Hematopoietic multipotent progenitor cell (in vitro differentiated cells): ENCODE measurements around the gene SLC46A2. TPM values are rescaled to one million over a fixed set of nuclear protein-coding genes. Genes with fewer than 3 reads are reported as not detected.
A peak's percentile ranks its signal among the peaks of the same experiment; 100 is the strongest.

Experiments
- DNase-seq, 3 donors: peaks; one replicate each; pipeline ENCODE4 v3.0.0-alpha.2; 2011 to 2015; ENCODE audit warnings: low read depth in 2 of 3, low spot score in 2 of 3
- total RNA-seq: library from RNA; depleted of rRNA; stranded (reverse); fragments of >200 nt; gene quantifications from one replicate; pipeline ENCODE4 v1.2.3, GENCODE V29; 2012

The SLC46A2 gene
- total RNA-seq = under 0.01 TPM

DNA sequence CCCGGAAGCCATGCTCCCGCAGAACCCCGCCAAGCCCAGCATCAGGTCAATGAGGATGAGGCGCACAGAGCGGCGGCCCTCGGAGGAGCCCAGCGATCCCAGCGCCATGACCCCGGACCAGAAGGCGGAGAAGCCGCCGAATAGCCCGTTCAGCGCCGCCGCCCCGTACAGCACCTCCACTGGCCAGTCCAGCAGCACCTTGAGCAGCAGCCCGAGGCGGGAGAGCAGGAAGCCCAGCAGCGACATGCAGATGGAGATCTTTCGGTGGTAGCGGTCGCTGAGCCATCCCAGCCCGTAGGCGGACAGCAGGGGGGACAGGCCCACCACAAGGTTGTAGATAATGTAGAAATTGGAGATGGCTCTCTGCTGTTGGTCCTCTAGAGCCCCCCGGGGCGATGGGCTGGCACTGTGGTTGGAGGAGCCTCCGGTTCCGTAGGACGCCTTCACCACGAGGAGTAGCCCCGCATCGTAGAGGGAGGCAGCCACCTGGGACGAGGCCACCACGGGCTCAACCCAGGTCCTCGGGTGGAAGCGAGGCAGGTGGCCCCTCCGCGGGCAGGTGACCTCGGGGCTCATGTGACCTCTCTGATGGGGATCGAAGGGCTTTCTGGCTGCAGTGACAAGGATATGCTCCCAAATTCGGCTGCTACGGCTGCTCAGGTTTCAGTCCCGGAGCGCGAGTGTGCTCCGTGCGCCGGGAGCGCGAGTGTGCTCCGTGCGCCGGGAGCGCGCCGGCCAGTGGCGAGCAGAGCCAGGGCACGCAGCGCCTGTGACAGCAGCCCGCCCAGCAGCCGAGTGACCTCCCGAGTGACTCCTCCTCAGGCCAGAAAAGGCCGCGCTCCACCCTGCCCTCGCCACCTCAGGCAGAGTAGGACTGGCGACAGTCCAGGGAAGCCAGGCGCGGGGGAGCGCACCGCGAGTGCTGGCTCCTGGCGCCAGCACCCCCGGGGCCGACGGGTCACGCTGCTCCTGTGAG is at the start of gene SLC46A2:
Gene SLC46A2, minus strand, starts transcription at position 771 of the 976 bp plus-strand sequence. Its CDS starts 195 bp downstream, at position 576.
- no peak for DNase-seq

GRCh38 chr9:112939418-112939817 is 48.7 kb upstream of the SLC46A2 start:
- no peak for DNase-seq

DNA sequence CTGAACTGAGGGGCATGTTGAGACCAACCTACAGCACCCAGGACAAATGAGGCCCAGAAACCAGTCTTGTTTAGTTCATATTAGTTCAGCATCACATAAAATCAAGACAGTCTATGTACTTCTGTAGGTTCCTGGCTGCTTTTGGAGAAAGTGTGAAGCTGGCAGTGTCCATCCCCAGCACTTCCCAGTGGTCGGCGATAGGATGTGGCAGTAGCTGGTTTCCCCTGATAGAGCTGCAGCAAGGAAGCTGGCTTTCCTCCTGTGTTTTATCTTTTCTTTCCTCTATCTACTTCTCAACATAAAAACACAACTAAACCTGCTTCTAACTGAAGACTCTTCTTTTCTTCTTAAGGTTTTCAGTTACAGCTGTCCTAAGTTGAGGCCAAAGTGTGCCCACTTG is 43.0 kb upstream of the SLC46A2 start:
- DNase-seq = peak in 2 of 3 donors; percentile 23 to 33

DNA sequence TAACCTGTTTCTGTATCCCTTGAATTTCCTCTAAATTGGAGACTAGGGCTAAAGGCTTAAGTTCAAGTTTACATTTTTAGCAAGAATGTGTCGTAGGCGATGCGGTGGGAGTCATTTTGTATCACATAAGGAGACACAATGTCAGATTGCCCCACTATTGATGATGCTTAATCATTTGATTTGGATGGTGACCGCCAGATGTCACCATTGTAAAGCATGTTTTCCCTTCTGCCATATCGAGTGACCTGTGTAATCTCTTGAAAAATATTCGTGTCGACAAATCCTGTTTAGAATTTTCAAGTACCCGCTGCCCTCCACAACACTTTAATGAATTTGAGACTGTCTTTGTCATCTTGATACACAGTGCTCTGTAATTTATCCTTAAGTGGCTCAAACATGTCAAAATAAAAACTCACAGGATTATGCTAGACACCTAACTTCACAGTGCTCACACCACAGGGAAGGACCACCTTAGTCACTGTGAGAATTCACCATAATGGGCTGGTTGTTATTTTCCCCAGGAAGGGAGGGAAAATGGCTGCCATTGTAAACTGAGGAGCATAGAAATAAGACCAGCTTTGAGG is 34.5 kb upstream of the SLC46A2 start:
- peak in 2 of 3 donors; percentile 33 to 65 for DNase-seq

DNA sequence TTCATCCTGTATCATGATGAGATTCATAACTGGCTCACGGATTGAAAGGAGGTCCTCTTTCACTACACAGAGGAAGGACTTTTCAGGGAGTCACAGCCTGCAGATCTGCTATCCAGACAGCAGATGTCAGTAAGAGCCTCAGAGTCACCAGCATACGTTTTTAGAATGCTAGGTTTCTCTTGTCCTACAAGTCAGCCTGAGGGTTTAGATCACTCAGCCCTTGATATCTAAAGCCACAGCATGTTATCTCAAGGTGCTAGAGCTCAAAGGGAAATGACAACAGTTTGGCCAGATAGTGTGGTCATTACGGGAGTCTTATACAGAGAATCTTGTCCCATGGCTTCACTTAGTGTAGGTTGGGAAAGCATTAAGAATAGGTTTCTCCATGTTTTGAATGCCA is 30.9 kb upstream of the SLC46A2 start:
- peak in 2 of 3 donors; percentile 41 to 70 for DNase-seq

GRCh38 chr9:112917987-112918362 is 27.3 kb upstream of the SLC46A2 start:
- no peak for DNase-seq

DNA sequence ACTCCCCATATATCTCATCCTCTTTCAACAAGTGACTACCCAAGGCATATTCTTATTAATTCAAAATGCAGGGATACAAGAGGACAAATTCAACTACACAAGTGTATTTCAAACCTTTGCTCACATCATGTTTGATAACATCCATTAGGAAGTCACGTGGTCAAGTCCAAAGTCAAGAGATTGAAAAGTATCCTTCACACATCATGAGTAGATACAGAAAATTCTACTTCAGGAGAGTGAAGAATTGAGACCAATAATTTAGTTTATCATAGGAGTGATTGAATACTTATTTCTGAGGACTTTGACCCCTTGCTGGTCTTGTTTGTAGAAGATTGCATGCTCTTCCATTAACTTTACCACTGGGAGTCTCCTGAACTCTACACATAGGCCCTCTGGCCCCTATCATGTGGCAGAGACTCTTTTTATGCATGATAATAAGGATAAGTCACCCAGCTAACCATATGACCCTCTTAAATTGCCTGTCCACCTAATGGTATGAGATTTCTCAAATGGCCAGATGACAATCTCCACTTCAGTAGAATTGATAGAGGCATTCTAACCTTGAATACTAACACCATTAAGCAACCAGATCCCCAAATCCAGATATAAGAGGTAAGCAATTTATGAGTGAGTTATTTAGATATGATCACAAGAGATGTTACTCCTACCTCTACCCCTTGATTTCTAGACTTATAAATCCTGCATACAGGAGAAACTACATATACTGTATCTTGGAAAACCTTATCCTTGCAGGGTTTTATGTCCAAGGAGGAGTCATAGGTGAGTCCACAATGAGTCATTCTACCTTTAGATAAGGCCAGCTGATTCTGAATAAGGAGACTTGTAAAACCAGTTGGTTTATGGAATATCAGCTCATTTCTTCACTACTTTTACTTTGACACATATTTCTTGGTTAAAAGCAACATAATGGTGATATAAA is 26.6 kb upstream of the SLC46A2 start:
- no peak for DNase-seq

GRCh38 chr9:112914524-112914923 is 23.8 kb upstream of the SLC46A2 start:
- DNase-seq = no peak

DNA sequence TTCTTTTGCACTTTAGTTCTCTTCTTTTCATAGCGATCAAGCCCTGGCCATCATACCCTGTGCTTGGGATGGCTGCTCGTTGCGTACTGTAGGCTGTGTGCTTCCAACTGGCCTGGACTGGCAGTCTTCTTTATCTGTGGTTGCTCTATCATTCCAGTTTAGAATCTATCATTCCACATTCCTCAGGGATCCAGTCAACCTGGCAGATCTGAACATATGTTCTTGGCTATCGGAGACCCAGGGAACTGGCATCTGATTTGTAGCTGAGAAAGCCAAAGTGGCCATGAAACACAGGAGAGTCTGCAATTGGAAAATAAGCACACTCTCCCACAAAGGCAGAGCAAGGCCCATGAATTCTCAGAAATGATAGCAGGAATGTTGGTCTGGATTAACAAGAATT is 22.6 kb upstream of the SLC46A2 start:
- DNase-seq = no peak

GRCh38 chr9:112912636-112913035 is 22.0 kb upstream of the SLC46A2 start:
- no peak for DNase-seq

- no peak for DNase-seq
Measured at GRCh38 chr9:112911736-112912135, 21.1 kb upstream of the SLC46A2 start.

DNA sequence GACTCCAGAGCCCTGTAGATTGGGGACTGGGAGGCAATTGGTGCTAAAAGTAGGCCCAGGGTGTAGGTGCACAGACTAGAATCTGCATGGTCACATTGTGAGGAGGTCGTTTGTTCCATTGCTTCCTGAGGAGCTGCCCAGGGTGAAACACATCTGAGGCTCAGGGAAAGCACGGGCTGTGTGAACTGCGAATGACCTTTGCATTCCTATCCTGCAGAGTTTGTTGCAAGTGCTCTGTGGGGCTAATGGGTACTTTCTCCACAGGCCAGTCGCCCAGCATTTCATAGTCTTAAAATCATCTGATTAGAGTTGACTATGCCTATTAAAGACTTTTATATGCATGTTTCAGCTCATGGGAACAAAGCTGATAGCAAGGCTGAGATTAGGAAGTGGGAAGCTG is 14.4 kb upstream of the SLC46A2 start:
- DNase-seq = no peak

DNA sequence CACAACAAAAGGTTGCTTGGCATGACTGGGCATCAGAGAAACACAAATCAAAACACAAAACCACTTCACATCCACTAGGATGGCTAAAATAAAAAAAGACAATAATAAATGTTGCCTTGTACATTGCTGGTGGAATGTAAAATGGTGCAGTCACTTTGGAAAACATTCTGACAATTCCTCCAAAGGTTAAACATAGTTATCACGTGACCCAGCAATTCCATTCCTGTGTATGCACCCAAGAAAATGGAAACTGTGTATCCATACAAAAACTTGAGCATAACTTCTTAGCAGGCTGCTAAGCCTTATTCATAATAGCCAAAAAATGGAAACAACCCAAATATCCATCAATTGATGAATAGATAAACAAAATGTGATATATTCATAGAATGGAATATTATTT is 10.2 kb upstream of the SLC46A2 start:
- DNase-seq = no peak

DNA sequence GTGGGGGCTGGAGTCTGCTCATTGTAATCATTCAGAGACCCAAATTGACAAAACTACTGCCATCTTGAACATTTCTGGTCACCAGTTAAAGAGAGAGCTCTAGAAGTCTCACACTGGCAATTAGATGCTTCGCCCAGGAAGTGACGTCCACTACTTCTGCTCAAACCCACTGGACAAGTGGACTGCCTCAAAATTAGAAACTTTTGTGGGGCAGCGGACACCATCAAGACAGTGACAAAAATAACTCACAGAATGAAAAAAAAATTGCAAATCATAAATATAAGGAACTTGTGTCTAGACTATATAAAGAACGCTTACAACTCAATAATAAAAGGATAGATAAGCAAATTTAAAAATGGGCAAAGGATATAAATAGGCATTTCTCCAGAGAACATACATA is 9.8 kb upstream of the SLC46A2 start:
- DNase-seq = no peak

DNA sequence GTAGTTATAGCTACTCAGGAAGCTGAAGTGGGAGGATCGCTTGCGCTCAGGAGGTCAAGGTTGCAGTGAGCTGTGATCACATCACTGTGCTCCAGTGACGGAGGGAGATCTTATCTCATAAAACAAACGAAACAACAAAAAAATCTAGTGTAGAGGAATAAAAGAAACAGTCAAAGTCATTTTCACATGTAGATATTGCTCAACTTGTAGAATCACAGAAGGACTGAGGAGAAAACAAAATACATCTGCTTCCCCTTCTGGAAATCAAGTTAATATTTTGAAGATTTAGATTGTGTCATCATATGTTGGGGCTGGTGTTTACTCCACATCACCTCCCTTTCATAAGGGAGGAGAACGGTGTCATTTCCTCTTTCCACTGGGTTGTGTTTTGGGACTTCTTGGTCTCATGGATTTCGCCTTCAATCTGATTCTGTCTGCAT is 8.2 kb upstream of the SLC46A2 start:
- no peak for DNase-seq

DNA sequence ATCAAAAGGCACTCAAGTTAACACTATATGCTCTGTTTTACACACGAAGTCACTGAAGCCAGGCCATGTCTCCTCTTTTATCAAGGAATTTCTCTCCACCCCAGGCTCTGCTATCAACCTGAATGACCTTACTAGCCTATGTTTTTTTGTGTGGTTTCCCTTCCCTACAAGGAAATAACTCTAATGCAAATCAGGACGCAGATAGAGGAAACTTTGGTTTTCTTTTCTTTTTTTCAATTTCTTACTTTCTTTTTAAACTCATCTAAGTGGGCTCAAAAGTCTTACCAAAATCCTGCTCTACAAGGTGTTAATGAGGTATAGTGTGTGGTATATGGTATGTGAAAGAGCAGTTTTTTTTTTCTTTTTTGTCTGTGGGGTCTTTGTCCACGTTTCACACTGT is 5.5 kb upstream of the SLC46A2 start:
- DNase-seq = no peak

DNA sequence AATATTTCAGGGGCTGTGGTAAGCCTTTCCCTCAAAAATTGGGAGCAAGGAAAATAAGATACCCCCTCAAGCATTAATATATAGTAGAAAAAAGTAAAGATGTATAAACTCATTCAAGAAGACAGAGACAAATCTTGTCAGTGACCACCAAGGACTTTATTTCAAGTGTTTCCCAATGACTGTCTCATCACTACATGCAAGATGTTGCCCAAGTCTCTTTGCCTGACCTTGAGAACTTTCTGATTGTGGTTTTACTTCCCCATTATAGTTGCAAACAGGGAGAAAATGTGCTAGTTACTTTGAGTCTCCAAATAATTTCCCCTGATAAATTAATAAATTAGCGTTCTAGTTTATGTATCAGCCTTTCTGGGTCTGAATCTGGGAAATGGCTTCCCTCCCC is 4.0 kb upstream of the SLC46A2 start:
- DNase-seq = no peak

DNA sequence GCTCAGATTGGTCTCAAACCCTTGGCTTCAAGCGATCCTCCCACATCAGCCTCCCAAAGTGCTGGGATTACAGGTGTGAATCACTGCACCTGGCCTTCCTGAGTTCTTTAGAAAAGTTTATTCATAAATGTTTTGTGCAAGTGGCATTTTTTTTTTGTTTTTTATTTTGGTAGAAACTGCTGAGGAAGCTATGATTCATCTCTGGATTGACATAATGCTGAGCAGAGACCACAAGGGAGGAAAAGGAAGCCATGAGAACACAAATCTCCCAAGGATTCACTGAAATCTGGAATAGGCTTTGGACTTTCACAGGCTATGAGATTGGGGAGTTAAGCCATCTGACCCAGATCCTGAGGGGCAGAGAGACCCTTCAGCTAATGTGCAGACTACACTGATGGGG is 3.4 kb upstream of the SLC46A2 start:
- no peak for DNase-seq

GRCh38 chr9:112892981-112893380 is 2.3 kb upstream of the SLC46A2 start:
- no peak for DNase-seq

GRCh38 chr9:112891521-112891920 is 845 bp upstream of the SLC46A2 start:
- DNase-seq = no peak

DNA sequence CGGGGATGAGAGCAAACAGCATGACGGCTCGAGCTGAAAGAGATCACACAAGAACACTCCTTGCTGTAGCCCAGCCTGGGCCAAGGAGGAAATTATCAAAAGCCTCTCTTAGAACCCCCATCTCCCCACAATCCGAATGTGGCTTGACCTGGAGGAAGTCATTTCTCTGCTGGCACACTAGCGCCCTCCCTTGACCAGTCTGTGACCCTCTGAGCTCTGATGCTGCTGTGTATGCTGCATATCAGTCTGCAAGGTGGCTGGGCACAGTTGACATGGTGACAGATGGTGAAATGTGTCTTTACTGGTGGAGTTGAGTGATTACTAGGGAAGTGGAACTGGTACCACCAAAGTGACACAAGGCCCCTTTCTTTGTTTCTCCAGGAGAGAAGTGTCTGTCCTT is 3.3 kb downstream of the SLC46A2 start:
- DNase-seq = peak in 2 of 3 donors; percentile 26 to 42
